Activated T-cell treated with anti-CD3 and anti-CD28 coated beads for 24 hours (primary cell): ENCODE measurements around the gene GIMAP8.
"Not testable (repeated sequence)": the region's sequence is repeated elsewhere in the genome, so short reads cannot be mapped to it uniquely, and the experiment has no call there.

Experiments used
- DNase-seq: peaks from one replicate; pipeline ENCODE4 v3.0.0-alpha.2; 2020; ENCODE audit warnings: low read depth

The GIMAP8 gene

DNA sequence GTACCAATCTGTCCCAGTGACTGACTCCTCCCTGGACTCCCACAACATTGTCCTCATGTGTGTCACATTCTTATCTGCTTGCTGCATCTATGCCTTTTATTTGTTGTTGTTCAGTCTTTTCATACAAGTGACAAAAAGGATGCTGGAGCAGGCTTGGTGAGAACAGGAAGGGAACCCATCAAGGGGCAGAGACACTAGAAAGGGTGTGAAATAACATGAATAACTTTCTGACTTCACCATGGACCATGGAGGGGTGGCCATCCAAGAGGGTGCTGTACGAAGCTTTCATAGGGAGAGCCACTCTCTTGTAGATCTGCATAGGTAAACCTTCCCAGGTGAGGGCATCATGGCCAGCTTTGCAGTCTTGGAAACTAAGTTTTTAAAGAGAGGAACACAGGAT, 14.5 kb downstream of the GIMAP8 start:
- no peak for DNase-seq

GRCh38 chr7:150465414-150465813, 15.0 kb downstream of the GIMAP8 start:
- DNase-seq = no peak

GRCh38 chr7:150466477-150466876, 16.0 kb downstream of the GIMAP8 start:
- no peak for DNase-seq

GRCh38 chr7:150468241-150468640, 17.8 kb downstream of the GIMAP8 start:
- DNase-seq = no peak

DNA sequence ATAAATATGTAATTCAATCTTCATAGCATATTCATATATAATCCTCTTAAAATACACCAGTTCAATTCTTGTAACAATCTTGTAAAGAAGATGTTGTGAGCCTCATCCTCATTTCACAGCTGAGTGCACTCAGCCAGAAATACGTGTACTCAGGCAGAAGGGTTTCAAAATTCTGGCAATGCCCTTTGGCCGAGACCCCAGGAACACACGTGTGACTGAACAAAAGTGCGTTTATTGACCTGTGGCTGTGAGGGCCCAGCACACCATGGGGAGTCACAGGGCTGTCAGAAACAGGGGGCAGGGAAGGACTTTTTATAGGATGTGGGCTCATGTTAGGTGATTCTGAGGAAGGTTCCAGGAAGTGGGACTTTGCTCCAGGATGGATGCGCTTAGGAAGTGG, 21.5 kb downstream of the GIMAP8 start:
- DNase-seq = no peak

DNA sequence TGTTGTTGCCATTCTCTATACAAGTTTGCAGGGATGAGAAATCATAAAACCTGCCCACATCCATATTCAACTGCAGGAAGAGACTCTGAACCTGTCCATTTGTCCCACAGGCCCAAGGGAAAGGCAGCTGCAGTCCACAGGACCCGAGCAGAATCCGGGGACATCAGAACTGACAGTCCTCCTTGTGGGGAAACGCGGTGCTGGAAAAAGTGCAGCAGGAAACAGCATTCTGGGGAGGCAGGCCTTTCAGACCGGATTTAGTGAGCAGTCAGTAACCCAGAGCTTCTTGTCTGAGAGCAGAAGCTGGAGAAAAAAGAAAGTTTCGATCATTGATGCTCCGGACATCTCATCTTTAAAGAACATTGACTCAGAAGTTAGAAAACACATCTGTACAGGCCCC, 23.5 kb downstream of the GIMAP8 start:
- DNase-seq = no peak

DNA sequence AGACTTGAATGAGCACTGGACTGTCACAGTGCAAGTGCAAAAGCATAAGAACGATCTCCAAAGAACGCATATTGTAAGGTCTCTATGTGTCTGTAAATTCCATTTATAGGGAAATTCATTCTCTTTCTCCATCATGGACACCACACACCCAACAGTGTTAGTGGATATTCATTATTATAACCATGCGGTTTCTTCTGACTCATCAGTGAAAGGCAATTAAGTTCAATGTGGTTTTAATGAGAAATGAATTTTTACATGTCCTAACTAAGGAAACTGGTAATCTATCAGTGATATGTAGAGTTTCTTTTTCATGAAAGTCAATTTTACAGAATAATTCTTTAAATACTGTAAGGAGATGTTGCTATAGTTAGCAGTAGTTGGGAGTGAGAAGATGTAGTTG, 25.9 kb downstream of the GIMAP8 start:
- no peak for DNase-seq

DNA sequence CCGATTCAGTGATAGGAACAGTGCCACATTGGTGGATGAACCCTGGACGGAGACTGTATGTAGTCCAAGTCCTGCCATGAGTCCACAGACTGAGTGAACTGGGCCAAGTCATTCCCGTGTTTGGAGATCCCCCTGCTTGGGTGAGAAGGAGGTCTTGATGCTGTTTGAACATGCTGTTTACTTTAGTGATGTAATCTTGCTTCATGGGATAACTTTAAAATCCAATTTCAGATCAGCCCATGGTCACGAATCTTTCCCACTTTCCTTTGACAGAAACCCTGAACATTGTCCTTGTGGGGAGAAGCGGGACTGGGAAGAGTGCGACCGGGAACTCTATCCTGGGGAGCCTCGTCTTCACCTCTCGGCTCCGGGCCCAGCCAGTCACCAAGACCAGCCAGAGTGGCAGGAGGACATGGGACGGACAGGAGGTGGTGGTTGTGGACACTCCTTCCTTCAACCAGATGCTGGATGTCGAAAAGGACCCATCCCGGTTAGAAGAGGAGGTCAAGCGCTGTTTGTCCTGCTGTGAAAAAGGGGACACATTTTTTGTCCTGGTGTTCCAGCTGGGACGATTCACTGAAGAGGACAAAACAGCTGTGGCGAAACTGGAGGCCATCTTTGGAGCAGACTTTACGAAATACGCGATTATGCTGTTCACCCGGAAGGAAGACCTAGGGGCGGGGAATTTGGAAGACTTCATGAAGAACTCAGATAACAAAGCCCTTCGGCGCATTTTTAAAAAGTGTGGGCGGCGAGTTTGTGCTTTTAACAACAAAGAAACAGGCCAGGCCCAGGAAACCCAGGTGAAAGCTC, 26.6 kb downstream of the GIMAP8 start:
- no peak for DNase-seq

- DNase-seq = no peak
Observed at GRCh38 chr7:150479023-150479716, 28.7 kb downstream of the GIMAP8 start.

DNA sequence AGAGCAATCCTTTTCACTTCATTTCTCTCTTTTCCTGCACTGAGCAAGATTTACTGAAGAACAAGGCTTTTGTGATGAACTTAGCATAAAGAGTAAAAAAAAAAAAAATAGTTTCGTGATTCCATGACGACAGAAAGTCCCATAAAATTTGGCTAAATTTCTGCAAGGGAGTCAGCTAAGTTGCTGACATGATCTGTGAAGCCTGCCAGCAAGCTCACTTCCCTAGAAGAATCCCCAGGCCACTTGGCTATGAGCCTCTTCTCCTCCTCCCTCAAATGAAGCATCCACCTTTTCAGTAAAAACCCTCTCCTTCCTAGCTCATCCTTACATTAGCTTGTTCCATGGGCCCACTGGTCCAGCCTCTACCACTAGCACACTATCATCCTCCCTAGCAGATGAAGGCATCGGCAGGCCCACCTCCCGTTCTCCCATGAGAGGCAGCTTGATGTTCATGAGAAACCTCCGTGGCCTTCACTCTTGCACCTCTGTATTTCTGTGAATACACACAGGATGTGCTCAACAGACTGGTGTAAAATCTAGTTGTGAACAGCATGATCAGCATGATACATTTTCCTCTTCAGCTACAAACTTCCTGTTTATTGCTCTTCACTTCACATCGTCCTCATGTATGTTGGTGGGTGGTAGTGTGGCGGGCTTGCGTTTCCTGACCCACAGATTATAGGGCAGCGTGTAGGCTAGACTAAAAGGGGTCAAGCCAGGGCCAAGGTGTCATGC, 30.9 kb downstream of the GIMAP8 start:
- DNase-seq = no peak

GRCh38 chr7:150481922-150482321, 31.5 kb downstream of the GIMAP8 start:
- DNase-seq = no peak

DNA sequence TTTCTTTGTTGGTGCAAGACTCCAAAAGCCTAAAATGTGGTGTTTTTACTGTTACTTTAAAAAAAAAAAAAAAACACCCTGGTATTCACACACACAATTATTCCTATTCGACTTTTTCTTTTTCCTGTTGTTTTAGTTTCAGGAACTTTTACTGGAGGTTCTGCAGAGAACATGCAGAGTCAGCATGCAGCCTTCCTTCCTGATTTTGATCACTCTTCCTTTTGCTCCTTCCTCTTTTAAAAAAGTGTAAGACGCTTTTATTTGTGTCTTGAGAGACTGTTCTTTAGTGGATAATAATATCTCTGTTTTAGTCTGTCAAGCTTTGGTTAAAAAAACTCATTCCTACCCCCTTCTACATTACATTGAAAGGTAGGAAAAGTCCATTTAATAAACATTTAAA, 33.1 kb downstream of the GIMAP8 start:
- DNase-seq = not testable (repeated sequence)

- DNase-seq = not testable (repeated sequence)
Observed at GRCh38 chr7:150484071-150484470, 33.6 kb downstream of the GIMAP8 start.

GRCh38 chr7:150487625-150488024, 37.2 kb downstream of the GIMAP8 start:
- no peak for DNase-seq

- no peak for DNase-seq
Observed at GRCh38 chr7:150489782-150490181, 39.4 kb downstream of the GIMAP8 start.

GRCh38 chr7:150493442-150493841, 43.0 kb downstream of the GIMAP8 start:
- not testable (repeated sequence) for DNase-seq

DNA sequence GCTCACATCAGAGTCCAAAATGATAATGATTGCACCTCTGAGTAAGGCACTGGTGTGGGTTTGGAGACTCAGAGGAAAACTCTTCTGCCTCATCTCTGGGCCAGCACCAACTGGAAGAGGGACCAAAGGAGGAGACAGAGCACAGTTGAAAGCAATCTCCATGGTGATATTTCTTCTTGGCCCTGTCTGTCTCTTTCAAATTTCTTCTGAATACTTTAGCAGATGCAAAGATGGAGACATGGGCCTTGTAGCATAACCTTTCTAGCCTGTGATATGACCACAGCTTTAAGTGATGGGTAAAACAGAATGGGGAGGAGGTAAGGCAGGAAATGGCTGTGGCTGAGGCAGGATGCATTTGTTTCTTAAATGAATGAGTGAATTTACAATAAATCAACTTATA, 52.1 kb downstream of the GIMAP8 start:
- DNase-seq = no peak

- no peak for DNase-seq
Observed at GRCh38 chr7:150503155-150503554, 52.7 kb downstream of the GIMAP8 start.

DNA sequence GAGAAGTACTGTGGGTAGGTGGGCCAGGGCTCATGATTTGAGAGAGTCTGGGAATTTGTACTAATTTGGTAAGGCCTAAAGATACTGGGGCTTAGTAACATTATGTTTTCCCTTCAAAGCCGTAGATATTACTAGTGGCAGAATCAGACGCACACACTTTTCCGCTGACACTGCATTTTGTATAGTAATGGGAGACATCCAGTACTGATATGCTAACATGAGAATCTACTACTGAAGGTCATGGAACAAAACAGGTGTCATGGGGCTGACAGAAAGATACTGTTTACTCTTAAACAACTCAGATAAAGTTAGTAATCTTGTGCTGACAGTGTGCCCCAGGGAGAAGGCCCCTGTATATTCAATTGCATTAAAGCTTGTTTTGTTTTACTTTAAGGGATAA, 53.2 kb downstream of the GIMAP8 start:
- DNase-seq = no peak

- no peak for DNase-seq
Observed at GRCh38 chr7:150507947-150508602, 57.6 kb downstream of the GIMAP8 start.

- no peak for DNase-seq
Observed at GRCh38 chr7:150511048-150511447, 60.6 kb downstream of the GIMAP8 start.

GRCh38 chr7:150513758-150514157, 63.3 kb downstream of the GIMAP8 start:
- no peak for DNase-seq
